Activated CD4-positive, alpha-beta T cell treated with anti-CD3 and anti-CD28 coated beads for 4 hours (primary cell): Measurements from ENCODE around the gene NF2.
"Not testable (repeated sequence)": the region's sequence is repeated elsewhere in the genome, so short reads cannot be mapped to it uniquely, and the experiment has no call there.

Experiments used
- DNase-seq, 2 donors: peaks; one replicate each; pipeline ENCODE4 v3.0.0-alpha.2; 2020

The NF2 gene

GRCh38 chr22:29603358-29604075 lies at the start of gene NF2:
NF2 (plus strand) TSS chr22:29603633; CDS start chr22:29603999, 366 bp downstream.
- DNase-seq = peak; percentile 98

- DNase-seq = no peak
Measured at GRCh38 chr22:29555065-29555644, 48.3 kb upstream of the NF2 start.

- DNase-seq = no peak
Measured at GRCh38 chr22:29559030-29559429, 44.4 kb upstream of the NF2 start.

GRCh38 chr22:29559853-29560252 lies 43.6 kb upstream of the NF2 start:
- DNase-seq = no peak

- DNase-seq = no peak
Measured at GRCh38 chr22:29563652-29564460, 39.6 kb upstream of the NF2 start.

GRCh38 chr22:29566513-29566912 lies 36.9 kb upstream of the NF2 start:
- not testable (repeated sequence) for DNase-seq

GRCh38 chr22:29567338-29567737 lies 36.1 kb upstream of the NF2 start:
- DNase-seq = no peak

GRCh38 chr22:29569011-29569678 lies 34.3 kb upstream of the NF2 start:
- DNase-seq = no peak

- DNase-seq = no peak
Measured at GRCh38 chr22:29570456-29570855, 33.0 kb upstream of the NF2 start.

GRCh38 chr22:29570912-29571549 lies 32.4 kb upstream of the NF2 start:
- no peak for DNase-seq

GRCh38 chr22:29574762-29575450 lies 28.5 kb upstream of the NF2 start:
- DNase-seq = no peak

- DNase-seq = no peak
Measured at GRCh38 chr22:29578462-29579200, 24.8 kb upstream of the NF2 start.

GRCh38 chr22:29580200-29580810 lies 23.1 kb upstream of the NF2 start:
- DNase-seq = no peak

GRCh38 chr22:29581799-29582198 lies 21.6 kb upstream of the NF2 start:
- no peak for DNase-seq

- no peak for DNase-seq
Measured at GRCh38 chr22:29584975-29585374, 18.5 kb upstream of the NF2 start.

GRCh38 chr22:29586193-29586705 lies 17.2 kb upstream of the NF2 start:
- not testable (repeated sequence) for DNase-seq

- no peak for DNase-seq
Measured at GRCh38 chr22:29587938-29588699, 15.3 kb upstream of the NF2 start.

- DNase-seq = no peak
Measured at GRCh38 chr22:29593923-29594322, 9.5 kb upstream of the NF2 start.

- not testable (repeated sequence) for DNase-seq
Measured at GRCh38 chr22:29594447-29594846, 9.0 kb upstream of the NF2 start.

- DNase-seq = no peak
Measured at GRCh38 chr22:29596408-29596807, 7.0 kb upstream of the NF2 start.
